ENCODE results near the gene DHX9.

The DHX9 gene

GRCh38 chr1:182855911-182856310 lies 16.8 kb downstream of the DHX9 start:
- TF ChIP-seq, protein P1, sequence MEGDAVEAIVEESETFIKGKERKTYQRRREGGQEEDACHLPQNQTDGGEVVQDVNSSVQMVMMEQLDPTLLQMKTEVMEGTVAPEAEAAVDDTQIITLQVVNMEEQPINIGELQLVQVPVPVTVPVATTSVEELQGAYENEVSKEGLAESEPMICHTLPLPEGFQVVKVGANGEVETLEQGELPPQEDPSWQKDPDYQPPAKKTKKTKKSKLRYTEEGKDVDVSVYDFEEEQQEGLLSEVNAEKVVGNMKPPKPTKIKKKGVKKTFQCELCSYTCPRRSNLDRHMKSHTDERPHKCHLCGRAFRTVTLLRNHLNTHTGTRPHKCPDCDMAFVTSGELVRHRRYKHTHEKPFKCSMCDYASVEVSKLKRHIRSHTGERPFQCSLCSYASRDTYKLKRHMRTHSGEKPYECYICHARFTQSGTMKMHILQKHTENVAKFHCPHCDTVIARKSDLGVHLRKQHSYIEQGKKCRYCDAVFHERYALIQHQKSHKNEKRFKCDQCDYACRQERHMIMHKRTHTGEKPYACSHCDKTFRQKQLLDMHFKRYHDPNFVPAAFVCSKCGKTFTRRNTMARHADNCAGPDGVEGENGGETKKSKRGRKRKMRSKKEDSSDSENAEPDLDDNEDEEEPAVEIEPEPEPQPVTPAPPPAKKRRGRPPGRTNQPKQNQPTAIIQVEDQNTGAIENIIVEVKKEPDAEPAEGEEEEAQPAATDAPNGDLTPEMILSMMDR (conservative IDR thresholded peaks at IDR 0.05): no peak
- no peak for TF ChIP-seq ZFX (IDR thresholded peaks at IDR 0.05)
- no peak overlapping the region for H3K27ac ChIP-seq

GRCh38 chr1:182857212-182857611 lies 18.1 kb downstream of the DHX9 start:
- no peak overlapping the region for H3K27ac ChIP-seq
- TF ChIP-seq ZFX (IDR thresholded peaks at IDR 0.05): no peak
- TF ChIP-seq, protein P1 (conservative IDR thresholded peaks at IDR 0.05): no peak

DNA sequence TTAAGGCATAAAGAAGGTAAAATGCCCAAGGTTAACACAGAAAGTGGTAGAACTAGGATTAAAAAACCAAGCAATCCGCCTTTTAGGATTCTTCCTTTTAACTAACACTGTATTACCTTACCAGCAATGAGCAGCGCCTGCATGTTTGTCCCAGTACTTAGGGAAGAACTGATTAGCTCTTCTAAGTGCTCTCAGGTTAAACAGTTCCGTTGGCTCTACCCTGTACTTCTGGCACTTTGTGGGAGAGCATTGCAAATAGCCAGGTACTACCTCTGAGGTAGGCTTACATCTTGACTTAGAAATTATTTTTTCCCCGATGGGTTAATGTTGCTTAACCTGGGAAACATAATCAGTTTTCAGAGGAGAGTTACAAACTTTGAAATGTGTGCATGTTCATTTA lies 21.5 kb downstream of the DHX9 start:
- TF ChIP-seq, protein P1 (conservative IDR thresholded peaks at IDR 0.05): no peak
- H3K27ac ChIP-seq: no peak overlapping the region

DNA sequence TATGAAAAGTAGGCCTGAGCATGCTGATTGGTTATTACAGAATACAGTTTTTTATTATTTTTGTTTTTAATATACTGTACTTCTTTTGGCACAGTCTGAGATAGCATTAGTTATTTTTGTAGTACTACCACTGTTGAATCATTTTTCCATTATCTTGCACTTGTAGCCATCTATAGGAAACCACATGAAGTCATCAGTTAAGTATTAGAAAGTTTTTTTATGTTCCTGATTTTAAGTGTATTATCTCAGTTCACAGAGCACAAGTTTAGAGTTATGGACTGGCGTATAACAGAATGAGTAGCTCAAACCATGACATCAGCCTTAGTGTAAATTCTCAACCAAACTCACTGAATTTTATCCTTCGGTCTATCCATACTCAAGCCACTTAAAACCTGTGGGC lies 22.8 kb downstream of the DHX9 start:
- no peak overlapping the region for H3K27ac ChIP-seq

GRCh38 chr1:182862827-182863226 lies 23.7 kb downstream of the DHX9 start:
- TF ChIP-seq, protein P1 (conservative IDR thresholded peaks at IDR 0.05): no peak
- TF ChIP-seq ZFX (IDR thresholded peaks at IDR 0.05): no peak
- no peak overlapping the region for H3K27ac ChIP-seq

More for the DNA sequence above, 22.8 kb downstream of the DHX9 start:
- TF ChIP-seq, protein P1 (conservative IDR thresholded peaks at IDR 0.05): no peak
- TF ChIP-seq ZFX (IDR thresholded peaks at IDR 0.05): no peak

DNA sequence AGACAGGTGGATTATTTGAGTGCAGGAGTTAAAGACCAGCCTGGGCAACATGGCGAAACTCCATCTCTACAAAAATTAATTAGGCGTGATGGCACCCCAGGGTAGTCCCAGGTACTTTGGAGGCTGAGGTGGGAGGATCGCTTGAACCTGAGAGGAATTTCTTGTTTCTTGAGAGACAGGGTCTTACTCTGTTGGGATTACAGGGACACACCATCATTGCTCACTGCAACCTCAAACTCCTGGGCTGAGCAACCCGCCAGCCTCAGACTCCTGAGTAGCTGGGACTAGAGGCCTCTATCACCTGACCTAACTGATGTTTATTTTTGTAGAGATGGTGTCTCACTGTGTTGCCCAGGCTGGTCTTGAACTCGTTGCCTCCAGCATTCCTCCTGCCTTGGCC lies 24.8 kb downstream of the DHX9 start:
- no peak for TF ChIP-seq ZFX (IDR thresholded peaks at IDR 0.05)
- TF ChIP-seq, protein P1 (conservative IDR thresholded peaks at IDR 0.05): no peak

DNA sequence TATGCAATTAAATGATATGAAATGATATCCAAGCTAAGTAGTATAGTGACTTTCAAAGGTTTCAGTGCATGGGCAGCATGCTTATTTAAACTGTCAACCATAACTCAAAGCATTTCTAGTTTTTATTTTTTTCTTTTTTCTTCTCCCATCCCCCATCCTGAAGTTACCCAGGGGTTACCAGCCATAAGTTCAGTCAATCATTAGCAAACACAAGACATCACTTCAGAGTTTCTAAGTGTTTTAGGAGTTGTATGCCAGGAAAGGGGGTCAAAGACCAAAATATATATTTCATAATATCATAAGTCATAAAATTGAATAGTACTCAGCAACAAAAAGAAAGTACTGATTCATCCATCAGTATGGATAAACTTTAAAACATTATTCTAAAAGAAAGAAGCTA lies 28.7 kb downstream of the DHX9 start:
- TF ChIP-seq, protein P1 (conservative IDR thresholded peaks at IDR 0.05): no peak
- no peak for TF ChIP-seq ZFX (IDR thresholded peaks at IDR 0.05)
- H3K27ac ChIP-seq: no peak overlapping the region

More for the DNA sequence above, 24.8 kb downstream of the DHX9 start:
- no peak overlapping the region for H3K27ac ChIP-seq
